H1 (cell line): Measurements from ENCODE around the gene PRPF18. TPM values are rescaled to one million over a fixed set of nuclear protein-coding genes. Genes with fewer than 3 reads are reported as not detected.

Experiments
- CTCF ChIA-PET: fragments of 300-600 bp; sonication (Branson Sonifier 250); formaldehyde crosslinking; loops from one replicate; lab custom pipeline; 2021; ENCODE audit not compliant: partially characterized antibody; lab: Charles Lee
- POLR2A ChIA-PET: fragments of 300-600 bp; sonication (Branson Sonifier 250); formaldehyde crosslinking; loops from one replicate; lab custom pipeline; 2021; ENCODE audit warnings: inconsistent platforms; ENCODE audit not compliant: partially characterized antibody; lab: Charles Lee
- DNase-seq, 2 experiments: peaks; one replicate each; pipeline versions ENCODE4 v3.0.0 to v3.0.0-alpha.2; 2010 to 2022; ENCODE audit warnings: low spot score in 2 of 2, low read depth in 1 of 2, mixed read lengths in 1 of 2
- FAIRE-seq: peaks from 2 replicates; lab custom pipeline; 2011; peaks lifted over from hg19 to GRCh38; lab: Jason Lieb, UNC
- H2AFZ ChIP-seq: 2 replicates; pipeline ENCODE4 v1.8.1; 2012; ENCODE audit warnings: low read length, inconsistent platforms
- H2AK5ac ChIP-seq: 2 replicates; pipeline ENCODE4 v1.6.1; 2013; ENCODE audit warnings: low read depth, low read length
- H2BK120ac ChIP-seq: replicated peaks from 2 replicates; pipeline ENCODE3; 2013; ENCODE audit warnings: low read depth, low read length, inconsistent platforms
- H2BK12ac ChIP-seq: 2 replicates; pipeline ENCODE4 v1.6.1; 2013; ENCODE audit warnings: low read depth, low read length
- H2BK15ac ChIP-seq: 2 replicates; pipeline ENCODE4 v1.6.1; 2013; ENCODE audit warnings: low read length
- H2BK20ac ChIP-seq: 2 replicates; pipeline ENCODE4 v1.6.1; 2013; ENCODE audit warnings: low read length
- H2BK5ac ChIP-seq: 2 replicates; pipeline ENCODE4 v1.6.1; 2013; ENCODE audit warnings: low read depth, low read length
- H3K14ac ChIP-seq: 2 replicates; pipeline ENCODE4 v1.6.1; 2013; ENCODE audit warnings: inconsistent platforms; ENCODE audit not compliant: insufficient read length
- H3K18ac ChIP-seq: 2 replicates; pipeline ENCODE4 v1.6.1; 2013; ENCODE audit warnings: low read length; ENCODE audit errors: extremely low read depth
- H3K23ac ChIP-seq: 2 replicates; pipeline ENCODE4 v1.6.1; 2013; ENCODE audit warnings: inconsistent platforms; ENCODE audit not compliant: insufficient read length
- H3K23me2 ChIP-seq: 2 replicates; pipeline ENCODE4 v1.6.1; 2013; ENCODE audit warnings: low read depth, low read length
- H3K27ac ChIP-seq: 2 replicates; pipeline ENCODE4 v1.6.1; 2011; ENCODE audit warnings: low read depth, low read length, inconsistent platforms
- H3K27me3 ChIP-seq, 4 experiments: replicated peaks in 1 of 4; 1 replicate in 1 of 4; 2 replicates in 3 of 4; pipeline versions ENCODE4 v1.6.1 to v1.8.1; 2011 to 2013; ENCODE audit warnings: low read length in 3 of 4, mild to moderate bottlenecking in 3 of 4, inconsistent platforms in 2 of 4, mixed read lengths in 2 of 4, moderate library complexity in 1 of 4; ENCODE audit not compliant: control insufficient read depth in 3 of 4, insufficient read depth in 3 of 4; ENCODE audit errors: extremely low read depth in 1 of 4
- H3K36me3 ChIP-seq, 4 experiments: 2 replicates each; pipeline versions ENCODE4 v1.6.1 to v1.8.1; 2011 to 2013; ENCODE audit warnings: mild to moderate bottlenecking in 4 of 4, low read length in 3 of 4, moderate library complexity in 2 of 4, control low read depth in 1 of 4, inconsistent platforms in 1 of 4; ENCODE audit not compliant: insufficient read depth in 4 of 4, control insufficient read depth in 2 of 4
- H3K4ac ChIP-seq: replicated peaks from 2 replicates; pipeline ENCODE3; 2013; ENCODE audit warnings: low read length, low read depth, mixed read lengths, inconsistent platforms; ENCODE audit not compliant: insufficient read length
- H3K4me1 ChIP-seq, 4 experiments: replicated peaks in 1 of 4; 1 replicate in 1 of 4; 2 replicates in 3 of 4; pipeline versions ENCODE4 v1.6.1 to v1.8.1; 2011 to 2013; ENCODE audit warnings: low read length in 3 of 4, inconsistent platforms in 2 of 4, mixed read lengths in 1 of 4; ENCODE audit not compliant: insufficient read depth in 4 of 4, control insufficient read depth in 3 of 4
- H3K4me2 ChIP-seq, 2 experiments: 2 replicates each; pipeline versions ENCODE4 v1.6.1 to v1.8.1; 2011 to 2013; ENCODE audit warnings: low read depth in 2 of 2, low read length in 2 of 2, control low read depth in 1 of 2, inconsistent platforms in 1 of 2, mild to moderate bottlenecking in 1 of 2; ENCODE audit not compliant: insufficient read depth in 1 of 2
- H3K4me3 ChIP-seq, 4 experiments: fragments of 200-600, 300-600 bp in 1 of 4; sonication (generic), shearing (Covaris generic), sonication (Bioruptor Twin) in 1 of 4; 2 replicates each; pipeline versions ENCODE4 v1.5.1 to v1.8.1; 2011 to 2016; ENCODE audit warnings: low read length in 4 of 4, low read depth in 3 of 4, control low read depth in 2 of 4, inconsistent platforms in 2 of 4, mild to moderate bottlenecking in 2 of 4, mixed read lengths in 1 of 4, moderate library complexity in 1 of 4; ENCODE audit not compliant: insufficient read depth in 2 of 4; ENCODE audit errors: extremely low read depth in 1 of 4
- H3K56ac ChIP-seq: replicated peaks from 2 replicates; pipeline ENCODE3; 2013; ENCODE audit warnings: low read depth, mild to moderate bottlenecking, mixed read lengths, low read length, inconsistent platforms; ENCODE audit not compliant: insufficient read length
- H3K79me1 ChIP-seq: 2 replicates; pipeline ENCODE4 v1.6.1; 2013; ENCODE audit warnings: low read depth, low read length, control low read depth
- H3K79me2 ChIP-seq, 2 experiments: 2 replicates each; pipeline versions ENCODE4 v1.6.1 to v1.8.1; 2012 to 2013; ENCODE audit warnings: low read length in 2 of 2, mild to moderate bottlenecking in 2 of 2, inconsistent platforms in 1 of 2; ENCODE audit not compliant: insufficient read depth in 2 of 2, control insufficient read depth in 1 of 2
- H3K9ac ChIP-seq, 4 experiments: replicated peaks in 1 of 4; 1 replicate in 1 of 4; 2 replicates in 3 of 4; pipeline versions ENCODE4 v1.6.1 to v1.8.1; 2011 to 2013; ENCODE audit warnings: low read depth in 3 of 4, low read length in 3 of 4, control low read depth in 2 of 4, mild to moderate bottlenecking in 2 of 4, moderate library complexity in 2 of 4, inconsistent platforms in 1 of 4; ENCODE audit errors: extremely low read depth in 1 of 4
- H3K9me3 ChIP-seq, 2 experiments: 2 replicates each; pipeline versions ENCODE4 v1.6.1 to v1.8.1; 2012 to 2013; ENCODE audit warnings: mild to moderate bottlenecking in 2 of 2, moderate library complexity in 2 of 2, control low read depth in 1 of 2, inconsistent platforms in 1 of 2, low read depth in 1 of 2, low read length in 1 of 2, mixed read lengths in 1 of 2; ENCODE audit not compliant: insufficient read depth in 2 of 2
- H4K20me1 ChIP-seq, 2 experiments: replicated peaks in 1 of 2; 2 replicates each; pipeline versions ENCODE3 to v1.8.1; 2011 to 2013; ENCODE audit warnings: inconsistent platforms in 2 of 2, low read length in 2 of 2, mild to moderate bottlenecking in 1 of 2; ENCODE audit not compliant: insufficient read depth in 2 of 2, control insufficient read depth in 1 of 2
- H4K5ac ChIP-seq: 2 replicates; pipeline ENCODE4 v1.6.1; 2013; ENCODE audit warnings: low read length, low read depth, mixed read lengths, inconsistent platforms; ENCODE audit not compliant: insufficient read length
- H4K8ac ChIP-seq: 2 replicates; pipeline ENCODE4 v1.8.0; 2013; ENCODE audit warnings: mild to moderate bottlenecking, moderate library complexity, low read length, inconsistent platforms; ENCODE audit not compliant: insufficient read depth; ENCODE audit errors: extremely low read depth
- H4K91ac ChIP-seq: replicated peaks from 2 replicates; pipeline ENCODE3; 2013; ENCODE audit warnings: low read length, mixed read lengths, inconsistent platforms; ENCODE audit not compliant: insufficient read length
- ASH2L ChIP-seq: fragments of 200-600, 300-600 bp; sonication (generic); IDR thresholded peaks from one replicate; pipeline ENCODE4 v1.7.1; 2017; ENCODE audit warnings: low read length
- BCL11A ChIP-seq, 2 experiments: IDR thresholded peaks; one replicate each; pipeline ENCODE4 v1.6.1; 2011; ENCODE audit warnings: low read depth in 2 of 2, low read length in 2 of 2, mild to moderate bottlenecking in 2 of 2
- BRCA1 ChIP-seq: IDR thresholded peaks from 2 replicates; pipeline ENCODE4 v1.6.1; 2012; ENCODE audit warnings: low read depth, low read length, improper control_type of control experiment
- CEBPB ChIP-seq: IDR thresholded peaks from 2 replicates; pipeline ENCODE4 v1.6.1; 2012; ENCODE audit warnings: low read depth, low read length
- CHD2 ChIP-seq: IDR thresholded peaks from 2 replicates; pipeline ENCODE4 v1.6.1; 2012; ENCODE audit warnings: low read length, improper control_type of control experiment
- GTF2F1 ChIP-seq: IDR thresholded peaks from 2 replicates; pipeline ENCODE4 v1.6.1; 2012; ENCODE audit warnings: low read depth, low read length, improper control_type of control experiment, borderline replicate concordance
- JUND ChIP-seq: IDR thresholded peaks from 2 replicates; pipeline ENCODE4 v1.6.1; 2011; ENCODE audit warnings: mild to moderate bottlenecking, improper control_type of control experiment, low read length
- KDM1A ChIP-seq: fragments of 200-600, 300-600 bp; sonication (generic); IDR thresholded peaks from 2 replicates; pipeline ENCODE4 v1.7.1; 2016; ENCODE audit warnings: mild to moderate bottlenecking, low read length, borderline replicate concordance
- KDM5A ChIP-seq: fragments of 200-600 bp; IDR thresholded peaks from 2 replicates; pipeline ENCODE4 v1.7.1; 2012; ENCODE audit warnings: mild to moderate bottlenecking, low read length, inconsistent platforms, mixed read lengths
- POLR2AphosphoS5 ChIP-seq: IDR thresholded peaks from 2 replicates; pipeline ENCODE4 v1.6.1; 2011; ENCODE audit warnings: low read depth, low read length
- SAP30 ChIP-seq: fragments of 300-600 bp; sonication (generic); IDR thresholded peaks from 2 replicates; pipeline ENCODE4 v1.7.1; 2012; ENCODE audit warnings: low read length, moderate library complexity, mild to moderate bottlenecking, inconsistent platforms; ENCODE audit not compliant: insufficient read depth, insufficient replicate concordance
- SRF ChIP-seq: IDR thresholded peaks from 2 replicates; pipeline ENCODE4 v1.6.1; 2011; ENCODE audit warnings: mild to moderate bottlenecking, low read depth, low read length, moderate library complexity
- WGBS, 2 experiments: shearing (Covaris generic) in 1 of 2; methylation state at CpG; one replicate each; pipeline versions ENCODE4 v1.1.6 to v1.1.7; 2013 to 2015; ENCODE audit warnings: low lambda C conversion rate in 2 of 2, mixed read lengths in 2 of 2, inconsistent platforms in 1 of 2, low coverage in 1 of 2, missing lambda C conversion rate in 1 of 2; ENCODE audit not compliant: insufficient replicate concordance in 2 of 2, insufficient coverage in 1 of 2, insufficient read length in 1 of 2; ENCODE audit errors: extremely low coverage in 1 of 2, missing lambda C conversion rate in 1 of 2; 5-methylcytosine and 5-hydroxymethylcytosine counted together
- polyA plus RNA-seq, 7 experiments: library from polyadenylated mRNA; depleted of rRNA in 3 of 7; stranded (reverse) in 5 of 7; unstranded in 2 of 7; fragments of >200 nt in 5 of 7; fragments of 200-250 nt in 2 of 7; gene quantifications; 1 replicate in 5 of 7; 2 replicates in 1 of 7; 4 replicates in 1 of 7; pipeline versions ENCODE4 v1.2.1 to v1.2.3, GENCODE V29; 2011 to 2013; ENCODE audit warnings: missing spikeins in 2 of 7, mixed read lengths in 2 of 7
- total RNA-seq: library from RNA; stranded (reverse); fragmentation: NEBNext Ultra II Directional; extraction: Animal tissue kit (Norgen Biotek cat#: 25700); gene quantifications from 2 replicates; pipeline ENCODE4 v1.2.1, GENCODE V29; 2021
- TF ChIP-seq, protein P1 (sequence below): IDR thresholded peaks from 2 replicates; pipeline ENCODE4 v1.6.1; 2011; ENCODE audit warnings: low read depth, mild to moderate bottlenecking, low read length; ENCODE audit not compliant: insufficient read depth
- TF ChIP-seq, protein P2 (sequence below): IDR thresholded peaks from 2 replicates; pipeline ENCODE4 v1.6.1; 2011; ENCODE audit warnings: low read length, improper control_type of control experiment

Gene PRPF18
- total and polyA plus RNA-seq, 2 of the 8 experiments (the other 6 are each of a cell fraction or from before 2014, with no cell fraction given), result 3.8 to 12.6 TPM

DNA sequence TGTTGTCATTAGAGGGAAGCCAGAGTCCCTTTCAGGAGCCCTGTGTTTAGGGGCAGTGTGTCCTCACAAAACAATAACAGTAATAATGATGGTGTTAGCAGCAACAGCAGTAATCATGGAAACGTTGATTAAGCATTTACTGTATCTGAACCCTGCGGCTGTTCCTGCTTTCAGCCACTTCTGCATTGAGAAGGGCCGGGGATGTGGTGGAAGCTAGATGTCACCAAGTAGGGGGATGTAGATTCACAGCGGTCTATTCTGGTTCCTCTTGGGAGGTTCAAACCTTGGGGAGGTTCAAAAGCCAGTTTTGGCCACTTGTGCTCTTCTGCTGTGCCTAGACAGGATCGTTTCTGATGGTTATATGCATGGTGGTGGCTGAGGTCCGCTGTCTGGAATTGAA, 44.8 kb downstream of the PRPF18 start:
- Histone ChIP-seq H4K20me1 (no peaks in the 10 kb centered on the region), H3K79me2 (no peaks in the 10 kb centered on the region), H3K23me2 (no peaks in the 10 kb centered on the region), H3K36me3 (no peaks in the 10 kb centered on the region), H3K4me1 (peaks cover 0 to 9% (median 4%) of the 10 kb centered on the region in 4 experiments; a peak in 4 of 7 replicates), H3K14ac (no peak overlapping the region), H2BK20ac (no peak overlapping the region), H2BK15ac (no peak overlapping the region), H3K4ac (no peak overlapping the region), H3K4me3 (no peak overlapping the region), H2BK5ac (no peak overlapping the region), H3K27ac (no peak overlapping the region), H2BK12ac (no peak overlapping the region), H4K5ac (no peak overlapping the region), H3K18ac (no peak overlapping the region), H2BK120ac (no peak overlapping the region), H2AK5ac (no peak overlapping the region), H2AFZ (no peak overlapping the region), H3K4me2 (no peak overlapping the region), H4K8ac (no peak overlapping the region), H3K56ac (no peak overlapping the region), H3K27me3 (no peaks in the 10 kb centered on the region), H3K79me1 (no peaks in the 10 kb centered on the region), H3K9me3 (no peaks in the 10 kb centered on the region), H3K23ac (no peak overlapping the region), H3K9ac (no peak overlapping the region), H4K91ac (no peak overlapping the region)
- CTCF ChIA-PET, result interaction anchor here (0.9 to 2.0 kb wide), 3 partner anchors 9 to 18 kb away, joined by 3 to 10 read pairs (median 3); no protein-coding TSS in a partner anchor
- no peak for DNase-seq
- POLR2A ChIA-PET, result interaction anchor here (0.6 kb wide), 1 partner anchor 495 kb away, joined by 3 read pairs; no protein-coding TSS in a partner anchor
- FAIRE-seq, result no peak
- WGBS, 2 experiments, result 95% methylated on average over 6 of the region's 6 CpGs; no CpG with 5 or more reads in 1 of the 2 experiments
- TF ChIP-seq CEBPB, result no peak
- no peak for TF ChIP-seq SAP30
- TF ChIP-seq, protein P1, sequence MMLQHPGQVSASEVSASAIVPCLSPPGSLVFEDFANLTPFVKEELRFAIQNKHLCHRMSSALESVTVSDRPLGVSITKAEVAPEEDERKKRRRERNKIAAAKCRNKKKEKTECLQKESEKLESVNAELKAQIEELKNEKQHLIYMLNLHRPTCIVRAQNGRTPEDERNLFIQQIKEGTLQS, result no peak
- no peak for TF ChIP-seq JUND
- no peak for TF ChIP-seq POLR2AphosphoS5
- no peak for TF ChIP-seq KDM5A
- TF ChIP-seq SRF, result no peak
- TF ChIP-seq BRCA1, result no peak
- no peak for TF ChIP-seq GTF2F1
- no peak for TF ChIP-seq ASH2L
- TF ChIP-seq, protein P2, sequence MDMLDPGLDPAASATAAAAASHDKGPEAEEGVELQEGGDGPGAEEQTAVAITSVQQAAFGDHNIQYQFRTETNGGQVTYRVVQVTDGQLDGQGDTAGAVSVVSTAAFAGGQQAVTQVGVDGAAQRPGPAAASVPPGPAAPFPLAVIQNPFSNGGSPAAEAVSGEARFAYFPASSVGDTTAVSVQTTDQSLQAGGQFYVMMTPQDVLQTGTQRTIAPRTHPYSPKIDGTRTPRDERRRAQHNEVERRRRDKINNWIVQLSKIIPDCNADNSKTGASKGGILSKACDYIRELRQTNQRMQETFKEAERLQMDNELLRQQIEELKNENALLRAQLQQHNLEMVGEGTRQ, result no peak
- TF ChIP-seq CHD2, result no peak
- TF ChIP-seq BCL11A (IDR thresholded peaks at IDR 0.05; ENCODE audit: low read depth in 2 of 2, low read length in 2 of 2), result no peak
- TF ChIP-seq KDM1A, result no peak
